ENCODE measurements around the gene ERICH2. TPM values are rescaled to one million over a fixed set of nuclear protein-coding genes. Genes with fewer than 3 reads are reported as not detected.
"Not testable (repeated sequence)": the region's sequence is repeated elsewhere in the genome, so short reads cannot be mapped to it uniquely, and the experiment has no call there.

The ERICH2 gene
- total RNA-seq, 1 donor from 2014 or later, result not detected

DNA sequence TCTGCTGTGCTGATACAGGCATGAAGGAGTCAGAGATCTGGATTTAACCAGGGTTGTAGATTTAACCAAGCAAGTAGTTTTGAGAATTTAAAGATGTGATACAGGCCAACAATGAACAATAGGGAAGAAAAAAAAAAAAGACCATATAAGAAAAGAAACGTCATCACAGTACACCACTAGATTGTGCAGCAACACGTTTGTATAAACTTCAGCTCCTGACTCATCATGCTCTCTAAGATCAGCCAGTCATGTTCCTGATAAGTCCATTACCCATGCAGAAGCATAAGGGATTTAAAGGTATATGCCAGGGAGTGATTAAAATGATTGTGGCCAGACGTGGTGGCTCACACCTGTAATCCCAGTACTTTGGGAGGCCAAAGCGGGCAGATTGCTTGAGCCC is 22.3 kb upstream of the ERICH2 start:
- Histone ChIP-seq H3K27ac (no peak overlapping the region), H3K9me3 (no peaks in the 10 kb centered on the region), H3K27me3 (no peaks in the 10 kb centered on the region), H3K4me1 (no peaks in the 10 kb centered on the region), H3K4me3 (no peak overlapping the region), H3K36me3 (no peaks in the 10 kb centered on the region)
- no peak for DNase-seq (ENCODE audit: low spot score in 2 of 2)
- intact Hi-C loops (cut with DNase I), result no loop called here
- TF ChIP-seq, protein P1, sequence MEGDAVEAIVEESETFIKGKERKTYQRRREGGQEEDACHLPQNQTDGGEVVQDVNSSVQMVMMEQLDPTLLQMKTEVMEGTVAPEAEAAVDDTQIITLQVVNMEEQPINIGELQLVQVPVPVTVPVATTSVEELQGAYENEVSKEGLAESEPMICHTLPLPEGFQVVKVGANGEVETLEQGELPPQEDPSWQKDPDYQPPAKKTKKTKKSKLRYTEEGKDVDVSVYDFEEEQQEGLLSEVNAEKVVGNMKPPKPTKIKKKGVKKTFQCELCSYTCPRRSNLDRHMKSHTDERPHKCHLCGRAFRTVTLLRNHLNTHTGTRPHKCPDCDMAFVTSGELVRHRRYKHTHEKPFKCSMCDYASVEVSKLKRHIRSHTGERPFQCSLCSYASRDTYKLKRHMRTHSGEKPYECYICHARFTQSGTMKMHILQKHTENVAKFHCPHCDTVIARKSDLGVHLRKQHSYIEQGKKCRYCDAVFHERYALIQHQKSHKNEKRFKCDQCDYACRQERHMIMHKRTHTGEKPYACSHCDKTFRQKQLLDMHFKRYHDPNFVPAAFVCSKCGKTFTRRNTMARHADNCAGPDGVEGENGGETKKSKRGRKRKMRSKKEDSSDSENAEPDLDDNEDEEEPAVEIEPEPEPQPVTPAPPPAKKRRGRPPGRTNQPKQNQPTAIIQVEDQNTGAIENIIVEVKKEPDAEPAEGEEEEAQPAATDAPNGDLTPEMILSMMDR (IDR thresholded peaks at IDR 0.05), result no peak

DNA sequence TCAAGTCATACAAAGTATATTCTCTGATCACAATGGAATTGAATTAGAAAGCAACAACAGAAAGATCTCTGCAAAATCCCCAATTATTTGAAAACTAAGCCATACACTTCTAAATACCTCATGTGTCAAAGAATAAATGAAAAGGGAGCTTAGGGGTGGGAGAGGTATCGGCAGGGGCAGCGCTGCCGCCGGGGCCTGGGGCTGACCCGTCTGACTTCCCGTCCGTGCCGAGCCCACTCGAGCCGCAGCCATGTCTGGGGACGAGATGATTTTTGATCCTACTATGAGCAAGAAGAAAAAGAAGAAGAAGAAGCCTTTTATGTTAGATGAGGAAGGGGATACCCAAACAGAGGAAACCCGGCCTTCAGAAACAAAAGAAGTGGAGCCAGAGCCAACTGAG is 18.6 kb upstream of the ERICH2 start:
- H3K4me3 ChIP-seq; H3K27me3 ChIP-seq; H3K9me3 ChIP-seq; H3K27ac ChIP-seq; H3K36me3 ChIP-seq; intact Hi-C loops (cut with DNase I); DNase-seq (ENCODE audit: low spot score in 2 of 2); H3K4me1 ChIP-seq: not testable (repeated sequence)

DNA sequence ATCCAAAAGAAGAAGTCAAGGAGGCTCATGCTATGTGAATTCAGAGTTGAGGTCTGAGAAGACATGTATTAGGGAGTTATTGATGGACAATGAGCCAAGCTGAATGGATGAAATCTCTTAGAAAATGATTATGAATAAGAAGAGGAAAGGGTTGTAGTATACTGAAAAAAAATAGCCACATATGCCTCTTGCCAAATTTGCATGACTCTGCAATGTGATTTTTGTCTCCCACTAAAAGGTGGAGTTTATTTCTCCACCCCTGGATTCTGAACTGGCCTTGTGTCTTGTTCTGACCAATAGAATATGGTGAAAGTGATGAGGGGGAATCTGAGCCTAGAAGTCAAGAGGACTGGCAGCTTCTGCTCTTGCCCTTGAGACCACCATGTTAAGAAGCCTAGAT is 8.6 kb upstream of the ERICH2 start:
- DNase-seq (ENCODE audit: low spot score in 2 of 2), result no peak
- Histone ChIP-seq H3K36me3 (no peaks in the 10 kb centered on the region), H3K4me3 (no peak overlapping the region), H3K9me3 (no peaks in the 10 kb centered on the region), H3K27me3 (no peaks in the 10 kb centered on the region), H3K4me1 (no peaks in the 10 kb centered on the region), H3K27ac (no peak overlapping the region)
- intact Hi-C loops (cut with DNase I), result no loop called here
- TF ChIP-seq, protein P1 (IDR thresholded peaks at IDR 0.05), result no peak

DNA sequence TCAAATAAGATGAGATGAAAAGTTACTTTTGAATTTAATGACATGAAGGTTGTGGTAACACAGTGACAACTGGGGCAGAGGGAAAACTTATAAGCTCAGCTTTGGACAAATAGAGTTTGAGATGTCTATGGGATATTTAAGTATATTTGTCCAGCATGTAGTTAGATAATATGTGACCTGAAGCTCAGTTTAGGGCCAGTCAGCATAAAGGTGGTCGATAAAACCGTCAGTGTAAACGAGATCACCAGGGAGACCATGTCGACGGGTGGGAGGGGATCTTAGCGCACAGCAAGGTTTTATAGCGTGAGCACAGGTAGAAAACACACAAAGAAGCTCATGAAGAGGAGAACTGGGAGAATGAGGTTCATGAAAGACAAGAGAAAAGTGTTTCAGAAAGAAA is 7.4 kb upstream of the ERICH2 start:
- Histone ChIP-seq H3K4me3 (no peak overlapping the region), H3K9me3 (no peaks in the 10 kb centered on the region), H3K27me3 (no peaks in the 10 kb centered on the region), H3K27ac (no peak overlapping the region), H3K36me3 (no peaks in the 10 kb centered on the region), H3K4me1 (no peaks in the 10 kb centered on the region)
- intact Hi-C loops (cut with DNase I), result no loop called here
- no peak for DNase-seq (ENCODE audit: low spot score in 2 of 2)
- TF ChIP-seq, protein P1 (IDR thresholded peaks at IDR 0.05), result no peak

DNA sequence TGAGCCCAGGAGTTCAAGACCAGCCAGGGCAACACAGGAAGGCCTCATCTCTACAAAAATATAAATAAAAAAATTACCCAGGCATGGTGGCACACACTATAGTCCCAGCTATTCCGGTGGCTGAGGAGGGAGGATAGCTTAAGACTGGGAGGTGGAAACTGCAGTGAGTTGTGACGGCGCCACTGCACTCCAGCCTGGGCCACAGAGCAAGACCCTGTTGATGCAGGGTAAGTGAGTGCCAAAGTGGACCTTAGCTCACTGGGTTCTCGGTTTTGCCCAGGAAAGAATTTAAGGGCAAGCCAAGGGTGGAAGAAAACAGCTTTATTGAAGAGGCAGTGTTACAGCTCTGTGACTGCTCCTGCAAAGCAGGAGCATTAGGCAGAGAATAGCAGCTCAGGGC is 6.9 kb upstream of the ERICH2 start:
- no peaks in the 10 kb centered on the region for H3K4me1 ChIP-seq
- DNase-seq (ENCODE audit: low spot score in 2 of 2), result no peak
- no peaks in the 10 kb centered on the region for H3K9me3 ChIP-seq
- H3K27me3 ChIP-seq, result no peaks in the 10 kb centered on the region
- TF ChIP-seq, protein P1 (IDR thresholded peaks at IDR 0.05), result no peak
- no peaks in the 10 kb centered on the region for H3K36me3 ChIP-seq
- no peak overlapping the region for H3K4me3 ChIP-seq
- no peak overlapping the region for H3K27ac ChIP-seq
- intact Hi-C loops (cut with DNase I), result no loop called here

DNA sequence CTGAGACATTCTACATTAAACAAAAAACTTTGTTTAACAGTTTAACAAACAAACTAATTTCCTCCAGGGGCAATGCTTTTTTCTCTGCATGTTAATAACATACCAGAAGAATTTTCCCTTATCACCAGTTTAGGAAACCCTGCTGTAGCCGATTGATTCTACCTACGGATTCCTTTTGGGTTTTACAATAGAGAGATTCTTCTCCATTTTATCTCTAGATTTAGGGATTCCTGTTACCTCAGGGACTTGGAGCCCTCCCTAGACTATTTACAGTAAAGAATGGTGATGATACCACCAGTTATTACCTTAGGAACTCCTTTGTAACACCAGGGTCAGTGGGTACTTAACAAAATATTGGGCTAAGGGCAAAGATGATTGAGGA is 5.3 kb upstream of the ERICH2 start:
- no peak for DNase-seq (ENCODE audit: low spot score in 2 of 2)
- Histone ChIP-seq H3K27me3 (no peaks in the 10 kb centered on the region), H3K27ac (no peak overlapping the region), H3K9me3 (no peaks in the 10 kb centered on the region), H3K36me3 (no peaks in the 10 kb centered on the region), H3K4me3 (no peak overlapping the region), H3K4me1 (no peaks in the 10 kb centered on the region)
- intact Hi-C loops (cut with DNase I), result no loop called here
- TF ChIP-seq, protein P1 (IDR thresholded peaks at IDR 0.05), result no peak

All from ascending aorta (tissue), 2 donors.